Sigmoid colon (tissue), 7 donors: Measurements from ENCODE around the gene LST1. TPM values are rescaled to one million over a fixed set of nuclear protein-coding genes. Genes with fewer than 3 reads are reported as not detected.

Experiments
- DNase-seq: peaks from one replicate; pipeline ENCODE4 v3.0.0-alpha.2; 2019
- H3K27ac ChIP-seq, 4 donors: fragments of 200-600 bp; sonication (generic); one replicate each; pipeline ENCODE4 v1.5.1; 2016 to 2019; ENCODE audit warnings: mild to moderate bottlenecking in 1 of 4
- H3K27me3 ChIP-seq, 3 donors: fragments of 200-600 bp; sonication (generic); one replicate each; pipeline ENCODE4 v1.5.1; 2019; ENCODE audit warnings: mild to moderate bottlenecking in 1 of 3
- H3K36me3 ChIP-seq, 4 donors: fragments of 200-600 bp; sonication (generic); one replicate each; pipeline ENCODE4 v1.5.1; 2016 to 2019
- H3K4me1 ChIP-seq, 4 donors: fragments of 200-600 bp; sonication (generic); one replicate each; pipeline ENCODE4 v1.5.1; 2017 to 2019
- H3K4me3 ChIP-seq, 4 donors: fragments of 200-600 bp; sonication (generic); one replicate each; pipeline ENCODE4 v1.5.1; 2017 to 2019; ENCODE audit warnings: mild to moderate bottlenecking in 2 of 4, moderate library complexity in 1 of 4
- H3K9me3 ChIP-seq, 4 donors: fragments of 200-600 bp in 3 of 4; sonication (generic) in 3 of 4; one replicate each; pipeline versions ENCODE4 v1.5.1 to v1.6.1; 2013 to 2019
- EP300 ChIP-seq, 4 donors: sonication (generic); formaldehyde crosslinking; IDR thresholded peaks; one replicate each; pipeline ENCODE4 v1.6.1; 2017; ENCODE audit warnings: antibody characterized with exemption in 4 of 4
- POLR2A ChIP-seq, 2 donors: fragments of 450-650 bp; IDR thresholded peaks; one replicate each; pipeline ENCODE4 v1.6.1; 2016; ENCODE audit warnings: antibody characterized with exemption in 2 of 2, mild to moderate bottlenecking in 2 of 2, moderate library complexity in 2 of 2
- POLR2AphosphoS5 ChIP-seq, 4 donors: sonication (generic); formaldehyde crosslinking; IDR thresholded peaks; one replicate each; pipeline ENCODE4 v1.6.1; 2017; ENCODE audit warnings: antibody characterized with exemption in 4 of 4
- WGBS, 2 donors: extraction: QIAGEN DNeasy Blood & Tissue Kit; methylation state at CpG; one replicate each; pipeline ENCODE4 v1.1.7; 2013; 5-methylcytosine and 5-hydroxymethylcytosine counted together
- intact Hi-C: fragments of 100-400 bp; cut with DNase I; formaldehyde crosslinking; loops from one replicate; pipeline ENCODE4 v1.15.1; 2023
- polyA plus RNA-seq, 3 donors: library from polyadenylated mRNA; stranded (reverse); fragments of 200-250 nt; gene quantifications; one replicate each; pipeline ENCODE4 v1.2.3, GENCODE V29; 2013
- total RNA-seq, 4 donors: library from RNA; depleted of rRNA; stranded (reverse); fragments of >200 nt; gene quantifications; one replicate each; pipeline ENCODE4 v1.1.0, GENCODE V29; 2016
- TF ChIP-seq, protein P1 (sequence below), 4 experiments: fragments of 450-650 bp in 3 of 4; fragments of 200-600 bp in 1 of 4; IDR thresholded peaks; one replicate each; pipeline ENCODE4 v1.5.1; 2016 to 2019; ENCODE audit warnings: antibody characterized with exemption in 4 of 4, mild to moderate bottlenecking in 3 of 4, moderate library complexity in 2 of 4
- donor health status: healthy with polysubstance abuse.
- donor health status: Bipolar disorder and iron deficiency.
- donor health status: healthy.

LST1 gene
- total and polyA plus RNA-seq, 7 donors = 1.7 to 34.2 (median 17.0) TPM

DNA sequence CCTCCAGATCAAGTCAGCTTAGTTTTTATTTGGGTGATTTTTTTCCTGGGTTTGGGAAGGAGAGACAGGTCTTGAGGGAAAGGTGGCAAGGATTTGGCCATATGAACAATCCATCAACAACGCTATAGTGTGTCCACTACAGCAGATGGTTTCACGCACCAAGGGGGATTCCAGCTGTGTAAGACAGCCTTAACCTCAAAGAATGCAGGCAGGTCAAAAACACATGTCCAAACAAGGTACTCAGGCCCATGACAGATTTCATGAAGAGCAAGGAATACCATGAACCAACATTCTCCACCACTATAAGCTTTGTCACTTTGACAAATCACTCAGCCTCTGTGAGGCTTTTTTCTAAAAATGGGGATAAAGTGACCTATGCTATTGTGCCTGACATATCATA, 30.9 kb downstream of the LST1 start:
- H3K9me3 ChIP-seq = no peaks in the 10 kb centered on the region
- peaks cover 2 to 15% (median 9%) of the 10 kb centered on the region in 4 donors for H3K4me1 ChIP-seq
- intact Hi-C loops = no loop called here
- TF ChIP-seq, protein P1, sequence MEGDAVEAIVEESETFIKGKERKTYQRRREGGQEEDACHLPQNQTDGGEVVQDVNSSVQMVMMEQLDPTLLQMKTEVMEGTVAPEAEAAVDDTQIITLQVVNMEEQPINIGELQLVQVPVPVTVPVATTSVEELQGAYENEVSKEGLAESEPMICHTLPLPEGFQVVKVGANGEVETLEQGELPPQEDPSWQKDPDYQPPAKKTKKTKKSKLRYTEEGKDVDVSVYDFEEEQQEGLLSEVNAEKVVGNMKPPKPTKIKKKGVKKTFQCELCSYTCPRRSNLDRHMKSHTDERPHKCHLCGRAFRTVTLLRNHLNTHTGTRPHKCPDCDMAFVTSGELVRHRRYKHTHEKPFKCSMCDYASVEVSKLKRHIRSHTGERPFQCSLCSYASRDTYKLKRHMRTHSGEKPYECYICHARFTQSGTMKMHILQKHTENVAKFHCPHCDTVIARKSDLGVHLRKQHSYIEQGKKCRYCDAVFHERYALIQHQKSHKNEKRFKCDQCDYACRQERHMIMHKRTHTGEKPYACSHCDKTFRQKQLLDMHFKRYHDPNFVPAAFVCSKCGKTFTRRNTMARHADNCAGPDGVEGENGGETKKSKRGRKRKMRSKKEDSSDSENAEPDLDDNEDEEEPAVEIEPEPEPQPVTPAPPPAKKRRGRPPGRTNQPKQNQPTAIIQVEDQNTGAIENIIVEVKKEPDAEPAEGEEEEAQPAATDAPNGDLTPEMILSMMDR (IDR thresholded peaks at IDR 0.05) = no peak
- TF ChIP-seq EP300 (IDR thresholded peaks at IDR 0.05) (no peak), POLR2AphosphoS5 (IDR thresholded peaks at IDR 0.05) (no peak), POLR2A (IDR thresholded peaks at IDR 0.05) (no peak)
- no peak overlapping the region for H3K4me3 ChIP-seq
- 97% methylated on average over 2 of the region's 2 CpGs for WGBS, 2 donors
- DNase-seq = no peak
- H3K36me3 ChIP-seq = no peaks in the 10 kb centered on the region
- no peaks in the 10 kb centered on the region for H3K27me3 ChIP-seq
- H3K27ac ChIP-seq = no peak overlapping the region

- peak overlapping the region; percentile 97 to 98 (median 98) for H3K27ac ChIP-seq
- peaks cover 14 to 19% (median 17%) of the 10 kb centered on the region in 4 donors for H3K36me3 ChIP-seq
- TF ChIP-seq POLR2AphosphoS5 (IDR thresholded peaks at IDR 0.05) (peak; percentile 79 to 87 (median 86)), EP300 (IDR thresholded peaks at IDR 0.05) (peak in 1 of 4 donors; percentile 27), POLR2A (IDR thresholded peaks at IDR 0.05) (peak; percentile 80 to 87)
- TF ChIP-seq, protein P1 (IDR thresholded peaks at IDR 0.05) = no peak
- peaks cover 2 to 24% (median 20%) of the 10 kb centered on the region in 4 donors for H3K4me1 ChIP-seq
- H3K9me3 ChIP-seq = no peaks in the 10 kb centered on the region
- intact Hi-C loops = loop anchor here (1.0 to 2.0 kb wide), 2 partner anchors 33 to 78 kb away; partner anchors contain the start of genes BAG6 and DDX39B
- H3K4me3 ChIP-seq = peak overlapping the region; percentile 72 to 87 (median 82)
- H3K27me3 ChIP-seq = no peaks in the 10 kb centered on the region
- DNase-seq = peak; percentile 99
- 0 to 1% methylated on average over 50 of the region's 50 CpGs for WGBS, 2 donors
These were observed 33.9 kb downstream of the LST1 start for GRCh38 chr6:31619805-31620585.

DNA sequence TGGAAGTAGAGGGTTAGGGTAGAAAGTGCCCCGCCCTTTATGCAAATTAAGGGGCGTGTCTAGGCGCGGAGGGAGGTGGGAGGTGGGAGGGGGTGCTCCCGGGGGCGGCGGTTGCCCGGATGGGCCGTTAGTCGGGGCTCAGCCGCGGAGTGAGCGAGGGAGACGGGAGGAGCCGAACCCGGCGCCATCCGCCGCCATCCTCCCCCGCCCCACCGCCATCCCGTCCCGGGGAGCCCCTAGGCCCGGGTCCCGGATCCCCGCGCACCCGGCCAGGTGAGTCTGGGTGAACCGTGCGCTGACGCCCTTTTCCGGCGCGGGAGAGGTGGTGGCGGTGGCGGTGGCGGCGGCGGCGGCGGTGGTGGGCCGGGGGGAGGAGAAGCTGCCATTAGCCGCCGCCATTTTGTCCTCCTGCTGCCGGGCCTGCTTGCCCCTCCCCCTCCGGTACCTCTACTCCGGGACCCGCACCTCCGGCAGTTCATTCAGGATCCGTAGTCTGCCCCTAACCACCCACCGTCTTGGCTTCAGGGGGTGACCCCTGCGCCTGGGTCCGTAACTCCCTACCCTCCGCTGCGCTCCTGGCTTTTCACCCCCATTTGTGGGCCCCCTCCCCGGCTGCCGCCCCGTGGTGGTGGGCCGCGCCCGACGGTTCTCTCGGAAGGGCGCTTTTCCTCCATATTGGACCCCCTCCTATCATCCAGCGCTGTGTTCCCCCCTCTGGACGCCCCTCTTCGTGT, 34.7 kb downstream of the LST1 start, which contains the start of gene PRRC2A:
Gene PRRC2A, plus strand, starts transcription at position 130 of the 734 bp plus-strand sequence. CDS start 2,075 bp downstream, outside the sequence.
- H3K9me3 ChIP-seq = no peaks in the 10 kb centered on the region
- no peaks in the 10 kb centered on the region for H3K27me3 ChIP-seq
- peak within 1 kb of the TSS; percentile 72 to 87 (median 82) for H3K4me3 ChIP-seq
- peak; percentile 92 for DNase-seq
- H3K4me1 ChIP-seq = peaks cover 2 to 24% (median 20%) of the 10 kb centered on the region in 4 donors
- H3K27ac ChIP-seq = peak within 1 kb of the TSS; percentile 97 to 98 (median 98)
- 0 to 1% methylated on average over 67 of the region's 67 CpGs for WGBS, 2 donors
- TF ChIP-seq, protein P1 (IDR thresholded peaks at IDR 0.05) = no peak
- no peak for TF ChIP-seq EP300 (IDR thresholded peaks at IDR 0.05)
- peak; percentile 81 to 88 for TF ChIP-seq POLR2A (IDR thresholded peaks at IDR 0.05)
- TF ChIP-seq POLR2AphosphoS5 (IDR thresholded peaks at IDR 0.05) = peak in 3 of 4 donors; percentile 51 to 81 (median 65)
- H3K36me3 ChIP-seq = peaks cover 21 to 26% (median 25%) of the 10 kb centered on the region in 4 donors
- intact Hi-C loops = loop anchor here (1.0 to 2.0 kb wide), 2 partner anchors 32 to 78 kb away; partner anchors contain the start of genes BAG6 and DDX39B

- 4 to 16% methylated on average over 15 of the region's 15 CpGs for WGBS, 2 donors
- Histone ChIP-seq H3K36me3 (peaks cover 23 to 33% (median 31%) of the 10 kb centered on the region in 4 donors), H3K9me3 (no peaks in the 10 kb centered on the region), H3K4me1 (peaks cover 2 to 24% (median 20%) of the 10 kb centered on the region in 4 donors), H3K27ac (peak overlapping the region; percentile 97 to 98 (median 98)), H3K4me3 (peak overlapping the region; percentile 72 to 87 (median 82)), H3K27me3 (no peaks in the 10 kb centered on the region)
- no peak for DNase-seq
- no peak for TF ChIP-seq POLR2A (IDR thresholded peaks at IDR 0.05)
- no peak for TF ChIP-seq POLR2AphosphoS5 (IDR thresholded peaks at IDR 0.05)
- TF ChIP-seq, protein P1 (IDR thresholded peaks at IDR 0.05) = no peak
- no peak for TF ChIP-seq EP300 (IDR thresholded peaks at IDR 0.05)
- intact Hi-C loops = loop anchor here (2.0 kb wide), 1 partner anchor 31 kb away; the partner anchor contains the start of gene BAG6
These were observed 35.4 kb downstream of the LST1 start for GRCh38 chr6:31621320-31621939.
